PC-9 (cell line): Measurements from ENCODE around the gene ZNF804A. TPM values are rescaled to one million over a fixed set of nuclear protein-coding genes. Genes with fewer than 3 reads are reported as not detected.

Experiments
- BruUV-seq: library from RNA; stranded (reverse); fragments of 400-500 nt; replicated peaks from 2 replicates; lab custom pipeline; 2021; lab: Mats Ljungman, UMichigan
- CTCF ChIA-PET: fragments of 300-600 bp; sonication (Branson Sonifier 250); formaldehyde crosslinking; loops from one replicate; lab custom pipeline; 2022; ENCODE audit warnings: antibody characterized with exemption; lab: Charles Lee
- POLR2A ChIA-PET: fragments of 300-600 bp; sonication (Branson Sonifier 250); formaldehyde crosslinking; loops from one replicate; lab custom pipeline; 2022; ENCODE audit warnings: antibody characterized with exemption; ENCODE audit not compliant: unreplicated experiment; lab: Charles Lee
- DNase-seq, 2 experiments: peaks; one replicate each; pipeline versions ENCODE4 v3.0.0 to v3.0.0-alpha.2; 2015 to 2022; ENCODE audit warnings: mixed read lengths in 1 of 2
- H2AFZ ChIP-seq: fragments of 200-600 bp; sonication (generic); 2 replicates; pipeline ENCODE4 v1.8.1; 2017; ENCODE audit warnings: antibody characterized with exemption
- H3F3A ChIP-seq: fragments of 200-600 bp; sonication (generic); 2 replicates; pipeline ENCODE4 v1.8.1; 2017; ENCODE audit warnings: antibody characterized with exemption, mild to moderate bottlenecking, low read depth; ENCODE audit not compliant: insufficient read depth
- H3K27ac ChIP-seq: fragments of 200-600 bp; sonication (generic); 2 replicates; pipeline ENCODE4 v1.6.1; 2016; ENCODE audit warnings: mixed run types
- H3K27me3 ChIP-seq: fragments of 200-600 bp; sonication (generic); 2 replicates; pipeline ENCODE4 v1.6.1; 2016; ENCODE audit warnings: low read depth, mixed run types; ENCODE audit not compliant: insufficient read depth
- H3K36me3 ChIP-seq: fragments of 200-600 bp; sonication (generic); 2 replicates; pipeline ENCODE4 v1.6.1; 2016; ENCODE audit warnings: low read depth, mixed run types
- H3K4me1 ChIP-seq: fragments of 200-600 bp; sonication (generic); replicated peaks from 2 replicates; pipeline ENCODE4 v1.6.1; 2016; ENCODE audit warnings: mixed run types; ENCODE audit not compliant: insufficient read depth
- H3K4me2 ChIP-seq: fragments of 200-600 bp; sonication (generic); 2 replicates; pipeline ENCODE4 v1.6.1; 2017; ENCODE audit warnings: mixed run types
- H3K4me3 ChIP-seq: fragments of 200-600 bp; sonication (generic); 2 replicates; pipeline ENCODE4 v1.6.1; 2016; ENCODE audit warnings: mixed run types
- H3K79me2 ChIP-seq: fragments of 200-600 bp; sonication (generic); 2 replicates; pipeline ENCODE4 v1.6.1; 2017; ENCODE audit warnings: low read depth, mixed run types
- H3K9me2 ChIP-seq: fragments of 200-600 bp; sonication (generic); 2 replicates; pipeline ENCODE4 v1.8.1; 2017; ENCODE audit warnings: mild to moderate bottlenecking; ENCODE audit not compliant: insufficient read depth
- H3K9me3 ChIP-seq: fragments of 200-600 bp; sonication (generic); 2 replicates; pipeline ENCODE4 v1.8.1; 2016; ENCODE audit warnings: low read depth; ENCODE audit not compliant: insufficient read depth
- H4K20me1 ChIP-seq: fragments of 200-600 bp; sonication (generic); 2 replicates; pipeline ENCODE4 v1.8.1; 2017; ENCODE audit not compliant: insufficient read depth
- EZH2 ChIP-seq: fragments of 200-600 bp; sonication (generic); IDR thresholded peaks from 2 replicates; pipeline ENCODE4 v1.8.0; 2017; ENCODE audit warnings: antibody characterized with exemption, low read depth
- intact Hi-C: fragments of 100-400 bp; cut with micrococcal nuclease; formaldehyde crosslinking; loops from one replicate; pipeline ENCODE4 v1.10.0; 2022; ENCODE audit not compliant: unreplicated experiment
- total RNA-seq: library from RNA; stranded (reverse); gene quantifications from 2 replicates; pipeline ENCODE4 v1.2.3, GENCODE V29; 2021
- TF ChIP-seq, protein P1 (sequence below): fragments of 200-600 bp; sonication (generic); conservative IDR thresholded peaks from 2 replicates; pipeline ENCODE4 v1.6.1; 2017; ENCODE audit warnings: mixed run types, antibody characterized with exemption, mild to moderate bottlenecking, moderate library complexity

The ZNF804A gene
- total RNA-seq, 1 experiment from 2014 or later = not detected

DNA sequence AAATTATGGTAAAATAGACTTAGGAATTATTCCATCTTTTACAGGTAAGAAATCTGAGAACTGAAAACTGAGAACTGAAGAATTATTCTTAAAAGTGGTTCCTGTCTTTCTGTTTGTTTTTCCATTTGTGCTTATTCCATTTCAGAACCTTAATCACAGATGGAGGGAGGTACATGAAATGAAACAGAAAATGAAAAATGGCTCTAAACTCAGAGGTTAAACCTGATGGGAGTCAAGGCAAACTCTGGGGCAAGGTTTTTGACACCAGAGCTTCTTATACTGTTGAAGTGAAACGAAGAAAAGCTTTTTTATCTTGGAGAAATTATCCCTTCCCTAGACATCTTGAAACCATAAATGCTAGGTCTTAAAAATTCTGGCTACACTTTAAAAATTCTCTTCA, 182.1 kb downstream of the ZNF804A start:
- Histone ChIP-seq H3K4me2 (no peak overlapping the region), H3K27me3 (no peaks in the 10 kb centered on the region), H4K20me1 (no peaks in the 10 kb centered on the region), H3K27ac (no peak overlapping the region), H2AFZ (no peak overlapping the region), H3K4me1 (no peaks in the 10 kb centered on the region), H3K9me3 (no peaks in the 10 kb centered on the region), H3K9me2 (no peaks in the 10 kb centered on the region), H3F3A (no peaks in the 10 kb centered on the region), H3K79me2 (no peaks in the 10 kb centered on the region), H3K4me3 (no peak overlapping the region), H3K36me3 (no peaks in the 10 kb centered on the region)
- intact Hi-C loops = no loop called here
- no peak for DNase-seq
- ChIA-PET CTCF (no interaction called here), POLR2A (no interaction called here)
- TF ChIP-seq EZH2 = no peak
- TF ChIP-seq, protein P1, sequence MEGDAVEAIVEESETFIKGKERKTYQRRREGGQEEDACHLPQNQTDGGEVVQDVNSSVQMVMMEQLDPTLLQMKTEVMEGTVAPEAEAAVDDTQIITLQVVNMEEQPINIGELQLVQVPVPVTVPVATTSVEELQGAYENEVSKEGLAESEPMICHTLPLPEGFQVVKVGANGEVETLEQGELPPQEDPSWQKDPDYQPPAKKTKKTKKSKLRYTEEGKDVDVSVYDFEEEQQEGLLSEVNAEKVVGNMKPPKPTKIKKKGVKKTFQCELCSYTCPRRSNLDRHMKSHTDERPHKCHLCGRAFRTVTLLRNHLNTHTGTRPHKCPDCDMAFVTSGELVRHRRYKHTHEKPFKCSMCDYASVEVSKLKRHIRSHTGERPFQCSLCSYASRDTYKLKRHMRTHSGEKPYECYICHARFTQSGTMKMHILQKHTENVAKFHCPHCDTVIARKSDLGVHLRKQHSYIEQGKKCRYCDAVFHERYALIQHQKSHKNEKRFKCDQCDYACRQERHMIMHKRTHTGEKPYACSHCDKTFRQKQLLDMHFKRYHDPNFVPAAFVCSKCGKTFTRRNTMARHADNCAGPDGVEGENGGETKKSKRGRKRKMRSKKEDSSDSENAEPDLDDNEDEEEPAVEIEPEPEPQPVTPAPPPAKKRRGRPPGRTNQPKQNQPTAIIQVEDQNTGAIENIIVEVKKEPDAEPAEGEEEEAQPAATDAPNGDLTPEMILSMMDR = no peak
- BruUV-seq = no TSS peak

GRCh38 chr2:184780944-184781343, 182.6 kb downstream of the ZNF804A start:
- Histone ChIP-seq H3K36me3 (no peaks in the 10 kb centered on the region), H3K27ac (no peak overlapping the region), H2AFZ (no peak overlapping the region), H3K4me2 (no peak overlapping the region), H3K79me2 (no peaks in the 10 kb centered on the region), H3K4me3 (no peak overlapping the region), H3K9me2 (no peaks in the 10 kb centered on the region), H3F3A (no peaks in the 10 kb centered on the region), H3K4me1 (no peaks in the 10 kb centered on the region), H3K9me3 (no peaks in the 10 kb centered on the region), H4K20me1 (no peaks in the 10 kb centered on the region), H3K27me3 (no peaks in the 10 kb centered on the region)
- no TSS peak for BruUV-seq
- intact Hi-C loops = no loop called here
- DNase-seq = no peak
- POLR2A ChIA-PET = no interaction called here
- CTCF ChIA-PET = no interaction called here
- no peak for TF ChIP-seq EZH2

GRCh38 chr2:184783576-184783975, 185.2 kb downstream of the ZNF804A start:
- no peak overlapping the region for H3K4me2 ChIP-seq
- H4K20me1 ChIP-seq = no peaks in the 10 kb centered on the region
- H3K9me2 ChIP-seq = no peaks in the 10 kb centered on the region
- H3K9me3 ChIP-seq = no peaks in the 10 kb centered on the region
- no peaks in the 10 kb centered on the region for H3F3A ChIP-seq
- no peaks in the 10 kb centered on the region for H3K27me3 ChIP-seq
- H3K36me3 ChIP-seq = no peaks in the 10 kb centered on the region
- no peak overlapping the region for H2AFZ ChIP-seq
- CTCF ChIA-PET = no interaction called here
- no peaks in the 10 kb centered on the region for H3K79me2 ChIP-seq
- BruUV-seq = no TSS peak
- H3K4me3 ChIP-seq = no peak overlapping the region
- H3K27ac ChIP-seq = no peak overlapping the region
- H3K4me1 ChIP-seq = no peaks in the 10 kb centered on the region
- TF ChIP-seq, protein P1 = no peak
- POLR2A ChIA-PET = interaction anchor here (0.5 kb wide), 1 partner anchor 179 kb away, joined by 3 read pairs; no protein-coding TSS in a partner anchor
- no peak for DNase-seq
- intact Hi-C loops = no loop called here

DNA sequence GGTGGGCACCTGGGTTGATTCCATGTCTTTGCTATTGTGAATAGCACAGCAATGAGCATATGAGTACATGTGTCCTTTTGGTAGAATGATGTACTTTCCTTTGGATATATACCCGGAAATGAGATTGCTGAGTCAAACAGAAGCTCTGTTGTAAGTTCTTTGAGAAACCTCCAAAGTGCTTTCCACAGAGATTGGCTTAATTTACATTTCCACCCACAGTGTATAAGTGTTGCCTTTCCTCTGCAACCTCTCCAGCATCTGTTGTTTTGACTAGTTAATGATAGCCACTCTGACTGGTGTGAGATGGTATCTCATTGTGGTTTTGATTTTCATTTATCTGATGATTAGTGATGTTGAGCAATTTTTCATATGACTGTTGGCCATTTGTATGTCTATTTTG, 194.8 kb downstream of the ZNF804A start:
- no peak overlapping the region for H3K27ac ChIP-seq
- H3K4me2 ChIP-seq = no peak overlapping the region
- CTCF ChIA-PET = no interaction called here
- TF ChIP-seq EZH2 = no peak
- TF ChIP-seq, protein P1 = no peak
- no peaks in the 10 kb centered on the region for H4K20me1 ChIP-seq
- H3K79me2 ChIP-seq = no peaks in the 10 kb centered on the region
- DNase-seq = no peak
- H3K4me3 ChIP-seq = no peak overlapping the region
- no TSS peak for BruUV-seq
- no peaks in the 10 kb centered on the region for H3K36me3 ChIP-seq
- intact Hi-C loops = no loop called here
- H3K9me2 ChIP-seq = no peaks in the 10 kb centered on the region
- POLR2A ChIA-PET = no interaction called here
- no peaks in the 10 kb centered on the region for H3K9me3 ChIP-seq
- H3K4me1 ChIP-seq = no peaks in the 10 kb centered on the region
- no peak overlapping the region for H2AFZ ChIP-seq
- H3K27me3 ChIP-seq = no peaks in the 10 kb centered on the region
- H3F3A ChIP-seq = no peaks in the 10 kb centered on the region
